Stimulated activated CD4-positive, alpha-beta T cell treated with anti-CD3 and anti-CD28 coated beads, Interleukin-1b, Interleukin-23, amount 100 ng/mL, for 1 hour (primary cell): Measurements from ENCODE around the gene FOXE1.

Experiments
- DNase-seq, 2 donors: peaks; one replicate each; pipeline ENCODE4 v3.0.0-alpha.2; 2020; ENCODE audit warnings: low read depth in 2 of 2

Gene FOXE1

GRCh38 chr9:97848480-97849237, 4.4 kb upstream of the FOXE1 start:
- no peak for DNase-seq

- no peak for DNase-seq
These were observed 3.0 kb upstream of the FOXE1 start for GRCh38 chr9:97849980-97850379.

- DNase-seq, result no peak
These were observed 2.1 kb upstream of the FOXE1 start for GRCh38 chr9:97850746-97851445.

- no peak for DNase-seq
These were observed 1.6 kb upstream of the FOXE1 start for GRCh38 chr9:97851446-97851883.

- no peak for DNase-seq
These were observed 1.0 kb upstream of the FOXE1 start for GRCh38 chr9:97852001-97852398.

GRCh38 chr9:97852399-97853055, 499 bp upstream of the FOXE1 start:
- no peak for DNase-seq

GRCh38 chr9:97853844-97854695, 1.0 kb downstream of the FOXE1 start:
- peak in 1 of 2 donors; percentile 30 for DNase-seq

- DNase-seq, result no peak
These were observed 1.9 kb downstream of the FOXE1 start for GRCh38 chr9:97854696-97855485.

GRCh38 chr9:97855486-97855875, 2.5 kb downstream of the FOXE1 start:
- DNase-seq, result no peak

- no peak for DNase-seq
These were observed 2.9 kb downstream of the FOXE1 start for GRCh38 chr9:97855899-97856298.

GRCh38 chr9:97856857-97857605, 4.0 kb downstream of the FOXE1 start:
- DNase-seq, result no peak

- no peak for DNase-seq
These were observed 4.8 kb downstream of the FOXE1 start for GRCh38 chr9:97857606-97858392.

- no peak for DNase-seq
These were observed 5.3 kb downstream of the FOXE1 start for GRCh38 chr9:97858393-97858713.

- DNase-seq, result no peak
These were observed 5.8 kb downstream of the FOXE1 start for GRCh38 chr9:97858826-97859225.

GRCh38 chr9:97859346-97859745, 6.3 kb downstream of the FOXE1 start:
- no peak for DNase-seq

- DNase-seq, result no peak
These were observed 7.6 kb downstream of the FOXE1 start for GRCh38 chr9:97860451-97861147.

- DNase-seq, result no peak
These were observed 8.1 kb downstream of the FOXE1 start for GRCh38 chr9:97861148-97861475.

- DNase-seq, result no peak
These were observed 10.3 kb downstream of the FOXE1 start for GRCh38 chr9:97863314-97863713.

- no peak for DNase-seq
These were observed 11.4 kb downstream of the FOXE1 start for GRCh38 chr9:97864396-97864795.
